IMR-90 (cell line): ENCODE results near the gene RAB26. TPM values are rescaled to one million over a fixed set of nuclear protein-coding genes. Genes with fewer than 3 reads are reported as not detected.

Experiments used
- ATAC-seq: fragments of 200-7000 bp; cut with Tn5 transposase; 2 replicates; pipeline ENCODE4 v1.9.1; 2020; ENCODE audit warnings: low read depth, mild to moderate bottlenecking, moderate library complexity
- BruUV-seq: library from RNA; stranded (reverse); fragments of 400-500 nt; replicated peaks from 2 replicates; lab custom pipeline; 2021; lab: Mats Ljungman, UMichigan
- CTCF ChIA-PET: fragments of 300-600 bp; formaldehyde crosslinking; extraction: SDS; loops from one replicate; lab custom pipeline; 2021; ENCODE audit warnings: antibody characterized with exemption; lab: Yijun Ruan, JAX
- POLR2A ChIA-PET: fragments of 300-600 bp; sonication (Branson Sonifier 250); formaldehyde crosslinking; loops from one replicate; lab custom pipeline; 2022; ENCODE audit warnings: antibody characterized with exemption; ENCODE audit not compliant: unreplicated experiment; lab: Charles Lee
- DNase-seq: peaks from one replicate; pipeline ENCODE4 v3.0.0; 2013
- H2AFZ ChIP-seq: replicated peaks from 2 replicates; pipeline ENCODE3; 2013; ENCODE audit warnings: low read length, mild to moderate bottlenecking; ENCODE audit not compliant: poor library complexity
- H2AK5ac ChIP-seq: 2 replicates; pipeline ENCODE4 v1.6.1; 2013; ENCODE audit warnings: low read depth, low read length, inconsistent platforms
- H2AK9ac ChIP-seq: replicated peaks from 2 replicates; pipeline ENCODE3; 2013; ENCODE audit warnings: mild to moderate bottlenecking, low read depth, low read length, moderate library complexity; ENCODE audit not compliant: poor library complexity
- H2BK120ac ChIP-seq: 2 replicates; pipeline ENCODE4 v1.6.1; 2013; ENCODE audit warnings: low read depth, low read length, inconsistent platforms
- H2BK15ac ChIP-seq: 3 replicates; pipeline ENCODE4 v1.6.1; 2013; ENCODE audit warnings: low read depth, low read length, inconsistent platforms
- H2BK20ac ChIP-seq: 2 replicates; pipeline ENCODE4 v1.6.1; 2013; ENCODE audit warnings: low read depth, mild to moderate bottlenecking, inconsistent platforms, low read length, moderate library complexity
- H2BK5ac ChIP-seq: 2 replicates; pipeline ENCODE4 v1.6.1; 2013; ENCODE audit warnings: mild to moderate bottlenecking, low read depth, low read length, inconsistent platforms; ENCODE audit not compliant: poor library complexity, severe bottlenecking
- H3K14ac ChIP-seq: replicated peaks from 2 replicates; pipeline ENCODE4 v1.6.1; 2013; ENCODE audit warnings: low read depth, low read length, inconsistent platforms
- H3K18ac ChIP-seq: 2 replicates; pipeline ENCODE4 v1.6.1; 2013; ENCODE audit warnings: low read depth, low read length, control low read depth
- H3K23ac ChIP-seq: 2 replicates; pipeline ENCODE4 v1.6.1; 2013; ENCODE audit warnings: low read depth, low read length, inconsistent platforms
- H3K27ac ChIP-seq: 2 replicates; pipeline ENCODE4 v1.5.1; 2013; ENCODE audit warnings: mild to moderate bottlenecking, control low read depth, low read length; ENCODE audit not compliant: insufficient read depth
- H3K27me3 ChIP-seq: 2 replicates; pipeline ENCODE4 v1.6.1; 2013; ENCODE audit warnings: low read length; ENCODE audit not compliant: control insufficient read depth, insufficient read depth
- H3K36me3 ChIP-seq: 2 replicates; pipeline ENCODE4 v1.6.1; 2013; ENCODE audit warnings: low read length, mixed read lengths; ENCODE audit not compliant: control insufficient read depth, insufficient read depth
- H3K4ac ChIP-seq: 2 replicates; pipeline ENCODE4 v1.6.1; 2013; ENCODE audit warnings: low read depth, low read length, inconsistent platforms
- H3K4me1 ChIP-seq: 2 replicates; pipeline ENCODE4 v1.6.1; 2013; ENCODE audit warnings: low read length, mixed read lengths; ENCODE audit not compliant: control insufficient read depth, insufficient read depth
- H3K4me2 ChIP-seq: 2 replicates; pipeline ENCODE4 v1.6.1; 2013; ENCODE audit warnings: low read depth, mild to moderate bottlenecking, control low read depth, low read length, moderate library complexity
- H3K4me3 ChIP-seq: 2 replicates; pipeline ENCODE4 v1.5.1; 2013; ENCODE audit warnings: low read depth, mild to moderate bottlenecking, control low read depth, low read length, moderate library complexity; ENCODE audit not compliant: insufficient read depth
- H3K56ac ChIP-seq: 2 replicates; pipeline ENCODE4 v1.6.1; 2013; ENCODE audit warnings: low read length, inconsistent platforms; ENCODE audit not compliant: insufficient read depth; ENCODE audit errors: extremely low read depth
- H3K79me1 ChIP-seq, 2 experiments: 2 replicates each; pipeline ENCODE4 v1.6.1; 2013; ENCODE audit warnings: low read length in 2 of 2, inconsistent platforms in 1 of 2, low read depth in 1 of 2
- H3K9ac ChIP-seq: 2 replicates; pipeline ENCODE4 v1.6.1; 2013; ENCODE audit warnings: low read depth, low read length, control low read depth
- H3K9me1 ChIP-seq: 2 replicates; pipeline ENCODE4 v1.6.1; 2013; ENCODE audit warnings: low read length, inconsistent platforms; ENCODE audit not compliant: insufficient read depth
- H3K9me3 ChIP-seq: 2 replicates; pipeline ENCODE4 v1.6.1; 2013; ENCODE audit warnings: low read length; ENCODE audit not compliant: control insufficient read depth, insufficient read depth
- H4K20me1 ChIP-seq: 2 replicates; pipeline ENCODE4 v1.6.1; 2013; ENCODE audit warnings: low read length, inconsistent platforms; ENCODE audit not compliant: insufficient read depth
- H4K5ac ChIP-seq: 2 replicates; pipeline ENCODE4 v1.6.1; 2013; ENCODE audit warnings: mild to moderate bottlenecking, low read depth, low read length, control low read depth
- H4K8ac ChIP-seq, 2 experiments: 2 replicates each; pipeline ENCODE4 v1.6.1; 2013; ENCODE audit warnings: low read depth in 2 of 2, low read length in 2 of 2, control low read depth in 1 of 2, inconsistent platforms in 1 of 2
- H4K91ac ChIP-seq: 2 replicates; pipeline ENCODE4 v1.6.1; 2013; ENCODE audit warnings: low read depth, low read length, inconsistent platforms; ENCODE audit not compliant: insufficient read depth
- BHLHE40 ChIP-seq: fragments of 150-350 bp; IDR thresholded peaks from 2 replicates; pipeline ENCODE4 v1.6.1; 2016; ENCODE audit warnings: mild to moderate bottlenecking, low read depth, low read length
- CHD1 ChIP-seq: IDR thresholded peaks from 2 replicates; pipeline ENCODE4 v1.6.1; 2012; ENCODE audit warnings: low read depth, low read length, improper control_type of control experiment
- FOS ChIP-seq: fragments of 150-350 bp; IDR thresholded peaks from 2 replicates; pipeline ENCODE4 v1.6.1; 2016; ENCODE audit warnings: low read depth, low read length
- WGBS, 2 experiments: methylation state at CpG; one replicate each; pipeline versions ENCODE4 v1.1.5 to v1.1.7; 2013; ENCODE audit warnings: missing lambda C conversion rate in 2 of 2; ENCODE audit not compliant: insufficient read length in 1 of 2; ENCODE audit errors: extremely low coverage in 2 of 2; 5-methylcytosine and 5-hydroxymethylcytosine counted together
- dilution Hi-C: fragments of 300-500 bp; cut with HindIII; formaldehyde crosslinking; loops from one replicate; pipeline ENCODE4 v1.14.3; 2018; ENCODE audit warnings: low sequenced_read_pairs; ENCODE audit not compliant: unreplicated experiment
- in situ Hi-C: fragments of 300-500 bp; cut with MboI; formaldehyde crosslinking; loops from 3 replicates; pipeline ENCODE4 v1.14.3; 2019; ENCODE audit warnings: low sequenced_read_pairs, inconsistent platforms, mixed read lengths
- intact Hi-C: fragments of 100-400 bp; cut with micrococcal nuclease; formaldehyde crosslinking; loops from 2 replicates; pipeline ENCODE4 v1.10.0; 2022
- polyA plus RNA-seq, 3 experiments: library from polyadenylated mRNA; depleted of rRNA; stranded (reverse); fragments of >200 nt; gene quantifications; 2 replicates each; pipeline ENCODE4 v1.2.3, GENCODE V29; 2012; ENCODE audit warnings: low replicate concordance in 1 of 3
- total RNA-seq: library from RNA; depleted of rRNA; stranded (reverse); fragments of >200 nt; gene quantifications from 2 replicates; pipeline ENCODE4 v1.2.3, GENCODE V29; 2012

RAB26 gene
- total and polyA plus RNA-seq, 2 of the 4 experiments (the other 2 are of a cell fraction) = 1.1 to 4.5 TPM

- Histone ChIP-seq H2BK15ac (no peak overlapping the region), H3K9me1 (no peaks in the 10 kb centered on the region), H2AK5ac (no peak overlapping the region), H4K20me1 (no peaks in the 10 kb centered on the region), H3K27me3 (peaks cover 26% of the 10 kb centered on the region), H4K91ac (no peak overlapping the region), H3K14ac (no peak overlapping the region), H4K5ac (no peak overlapping the region), H3K4me2 (no peak overlapping the region), H3K4ac (no peak overlapping the region), H2AFZ (no peak overlapping the region), H3K23ac (no peak overlapping the region), H3K56ac (no peak overlapping the region), H2BK5ac (no peak overlapping the region), H3K9me3 (no peaks in the 10 kb centered on the region), H3K9ac (no peak overlapping the region), H3K4me1 (no peaks in the 10 kb centered on the region), H3K79me1 (no peaks in the 10 kb centered on the region), H2BK120ac (no peak overlapping the region), H3K27ac (no peak overlapping the region), H2BK20ac (no peak overlapping the region), H3K4me3 (no peak overlapping the region), H2AK9ac (no peak overlapping the region), H3K36me3 (no peaks in the 10 kb centered on the region), H4K8ac (no peak overlapping the region), H3K18ac (no peak overlapping the region)
- TF ChIP-seq BHLHE40 (no peak), FOS (no peak), CHD1 (no peak)
- dilution Hi-C loops = no loop called here
- no TSS peak for BruUV-seq
- WGBS, 2 experiments = 78% methylated on average over 13 of the region's 25 CpGs; no CpG with 5 or more reads in 1 of the 2 experiments
- DNase-seq (no peak), ATAC-seq (no peak)
- CTCF ChIA-PET = no interaction called here
- in situ Hi-C loops = no loop called here
- intact Hi-C loops = no loop called here
- POLR2A ChIA-PET = no interaction called here
These were observed 42.4 kb downstream of the RAB26 start for GRCh38 chr16:2190659-2191445.
